ENCODE data around the gene NISCH.

GRCh38 chr3:52435246-52436101, 19.9 kb upstream of the NISCH start:
- TF ChIP-seq CTCF (optimal IDR thresholded peaks at IDR 0.05 in 1 of 3, IDR thresholded peaks at IDR 0.05 in 1 of 3, conservative IDR thresholded peaks at IDR 0.05 in 1 of 3; ENCODE audit: extremely low read depth in 1 of 3, insufficient read depth in 2 of 3, low read length in 3 of 3): no peak
- no peak for TF ChIP-seq EZH2 (IDR thresholded peaks at IDR 0.05; ENCODE audit: low read length)
